Measurements from ENCODE around the gene DYNLRB2. TPM values are rescaled to one million over a fixed set of nuclear protein-coding genes. Genes with fewer than 3 reads are reported as not detected.

The DYNLRB2 gene
- total RNA-seq, 2 experiments from 2014 or later, result not detected

DNA sequence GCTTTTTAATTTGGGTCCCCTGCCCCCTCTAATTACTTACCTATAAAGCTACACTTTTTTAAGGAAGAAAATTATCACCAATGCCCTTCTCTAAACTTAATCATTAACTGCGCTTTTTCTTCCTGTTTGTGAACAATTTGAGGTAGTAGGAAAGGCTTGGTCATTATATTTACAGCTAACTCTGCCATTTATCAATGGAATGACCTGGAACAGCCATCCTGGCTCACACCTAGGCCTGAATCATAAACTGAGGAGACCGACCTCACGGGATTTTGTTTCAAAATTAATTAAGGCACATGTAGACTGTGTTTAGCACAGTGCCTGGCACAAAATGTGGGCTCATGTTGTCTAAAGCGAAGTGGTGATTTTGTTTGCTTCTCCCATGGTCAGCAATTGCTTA, 15.4 kb upstream of the DYNLRB2 start:
- DNase-seq, result no peak
- H3K4me1 Mint-ChIP-seq, result peaks cover 12% of the 10 kb centered on the region
- H3K4me3 Mint-ChIP-seq, result no peak overlapping the region
- H3K27ac Mint-ChIP-seq, result no peak overlapping the region
- no peaks in the 10 kb centered on the region for H3K36me3 Mint-ChIP-seq (ENCODE audit: low read depth)
- CTCF ChIA-PET, result interaction anchor here (1.0 to 5.4 kb wide), 10 partner anchors 13 to 312 kb away, joined by 3 to 119 read pairs (median 10); no protein-coding TSS in a partner anchor
- POLR2A ChIA-PET, result no interaction called here
- H3K9me3 Mint-ChIP-seq, result no peaks in the 10 kb centered on the region
- peaks cover 12% of the 10 kb centered on the region for H3K27me3 Mint-ChIP-seq

DNA sequence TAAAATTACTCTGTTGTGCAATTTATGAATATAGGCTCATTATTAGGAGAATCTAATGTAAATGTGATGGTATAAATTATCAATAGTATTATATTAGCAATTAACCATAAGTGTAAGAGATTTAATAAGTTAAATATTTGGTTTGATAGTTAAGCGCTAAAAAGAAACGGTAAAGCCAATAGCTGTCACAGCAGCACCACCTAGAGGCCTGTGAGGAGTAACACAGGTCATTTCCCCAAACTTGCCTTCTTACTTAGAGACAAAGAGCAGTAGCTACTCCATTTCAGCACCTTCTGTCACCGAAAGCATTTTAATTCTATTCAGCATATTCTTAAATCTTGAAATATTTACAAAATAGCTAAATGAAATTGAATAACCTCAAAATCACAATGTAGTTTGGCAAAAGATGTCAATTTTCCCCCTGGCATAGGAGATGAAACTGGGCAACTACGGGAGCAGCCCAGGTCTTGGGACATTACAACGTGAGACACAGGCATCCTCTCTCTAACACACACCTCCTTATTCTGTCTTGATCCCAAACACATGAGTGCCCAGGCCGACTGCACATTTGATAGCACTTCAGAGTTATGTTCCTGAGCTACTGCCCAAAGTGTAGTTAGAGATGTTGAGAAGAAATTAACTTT, 14.3 kb upstream of the DYNLRB2 start:
- DNase-seq, result peak; percentile 66
- H3K9me3 Mint-ChIP-seq, result no peaks in the 10 kb centered on the region
- CTCF ChIA-PET, result interaction anchor here (0.6 to 5.4 kb wide), 63 partner anchors 8 to 1777 kb away, joined by 3 to 119 read pairs (median 4); partner anchors contain the start of genes ATMIN and MAF
- no peak overlapping the region for H3K27ac Mint-ChIP-seq
- no peaks in the 10 kb centered on the region for H3K36me3 Mint-ChIP-seq (ENCODE audit: low read depth)
- peaks cover 12% of the 10 kb centered on the region for H3K4me1 Mint-ChIP-seq
- POLR2A ChIA-PET, result interaction anchor here (0.6 to 1.4 kb wide), 7 partner anchors 54 to 298 kb away, joined by 3 to 6 read pairs (median 4); no protein-coding TSS in a partner anchor
- no peak overlapping the region for H3K4me3 Mint-ChIP-seq
- peaks cover 12% of the 10 kb centered on the region for H3K27me3 Mint-ChIP-seq

DNA sequence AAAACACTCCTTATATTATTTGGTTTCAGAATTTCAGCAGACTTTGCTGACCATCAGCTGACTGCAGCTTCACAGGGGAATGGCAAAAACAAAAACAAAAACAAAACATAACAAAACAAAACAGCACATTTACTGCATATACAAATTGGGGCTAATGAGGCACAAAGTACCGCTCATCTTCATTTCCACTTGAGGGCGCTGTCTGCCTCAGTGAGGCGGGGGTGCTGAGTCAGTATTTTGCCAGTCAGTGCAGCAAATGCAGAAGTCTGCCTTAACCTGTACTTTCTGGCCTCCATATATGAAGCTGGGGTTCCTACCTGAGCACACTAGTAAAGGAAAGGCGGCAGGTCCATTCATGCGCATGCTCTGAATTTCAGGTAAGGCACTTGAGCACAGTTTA, 13.5 kb upstream of the DYNLRB2 start:
- no peaks in the 10 kb centered on the region for H3K9me3 Mint-ChIP-seq
- ChIA-PET CTCF (interaction anchor here (0.6 to 5.4 kb wide), 62 partner anchors 9 to 1777 kb away, joined by 3 to 119 read pairs (median 4); partner anchors contain the start of gene ATMIN), POLR2A (interaction anchor here (1.2 to 1.4 kb wide), 5 partner anchors 53 to 298 kb away, joined by 4 to 6 read pairs (median 5); no protein-coding TSS in a partner anchor)
- peak; percentile 79 for DNase-seq
- peaks cover 12% of the 10 kb centered on the region for H3K4me1 Mint-ChIP-seq
- H3K36me3 Mint-ChIP-seq (ENCODE audit: low read depth), result no peaks in the 10 kb centered on the region
- H3K4me3 Mint-ChIP-seq, result no peak overlapping the region
- H3K27ac Mint-ChIP-seq, result no peak overlapping the region
- H3K27me3 Mint-ChIP-seq, result peaks cover 8% of the 10 kb centered on the region

DNA sequence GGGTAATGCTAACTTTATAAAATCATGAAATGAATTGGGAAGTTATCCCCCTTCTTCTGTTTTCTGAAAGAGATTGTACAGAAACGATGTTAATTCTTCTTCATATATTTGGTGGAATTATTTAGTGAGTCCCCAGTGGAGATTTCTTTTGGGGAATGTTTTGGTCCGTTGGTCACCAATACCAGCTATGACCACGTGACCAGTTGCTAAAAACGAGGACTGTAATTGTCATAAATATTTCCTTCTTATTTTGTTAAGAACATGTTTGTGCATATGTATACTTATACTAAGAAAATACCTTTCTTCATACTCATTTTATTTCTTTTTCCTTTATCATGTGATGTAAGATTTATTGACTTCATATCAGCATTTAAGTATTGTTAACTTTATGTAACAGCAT, 10.3 kb upstream of the DYNLRB2 start:
- ChIA-PET CTCF (no interaction called here), POLR2A (no interaction called here)
- no peak overlapping the region for H3K27ac Mint-ChIP-seq
- peaks cover 12% of the 10 kb centered on the region for H3K4me1 Mint-ChIP-seq
- peaks cover 6% of the 10 kb centered on the region for H3K27me3 Mint-ChIP-seq
- H3K4me3 Mint-ChIP-seq, result no peak overlapping the region
- no peaks in the 10 kb centered on the region for H3K9me3 Mint-ChIP-seq
- DNase-seq, result no peak
- no peaks in the 10 kb centered on the region for H3K36me3 Mint-ChIP-seq (ENCODE audit: low read depth)

DNA sequence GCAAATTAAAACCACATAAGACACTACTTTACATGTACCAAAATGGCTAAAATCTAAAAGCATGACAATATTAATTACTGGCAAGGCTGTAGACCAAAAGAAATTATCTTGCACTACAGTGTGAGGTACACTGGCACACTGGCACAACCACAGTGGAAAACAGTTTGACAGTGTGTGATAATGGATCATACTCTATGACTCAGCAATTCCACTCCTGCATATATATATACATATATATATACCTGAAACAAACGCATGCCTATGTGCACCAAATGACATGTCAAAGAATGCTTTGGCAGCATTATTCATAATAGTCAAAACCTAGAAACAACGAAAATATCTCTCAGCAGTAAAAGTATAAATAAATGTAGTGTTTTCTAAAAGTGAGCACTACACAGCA, 4.6 kb upstream of the DYNLRB2 start:
- POLR2A ChIA-PET, result no interaction called here

DNA sequence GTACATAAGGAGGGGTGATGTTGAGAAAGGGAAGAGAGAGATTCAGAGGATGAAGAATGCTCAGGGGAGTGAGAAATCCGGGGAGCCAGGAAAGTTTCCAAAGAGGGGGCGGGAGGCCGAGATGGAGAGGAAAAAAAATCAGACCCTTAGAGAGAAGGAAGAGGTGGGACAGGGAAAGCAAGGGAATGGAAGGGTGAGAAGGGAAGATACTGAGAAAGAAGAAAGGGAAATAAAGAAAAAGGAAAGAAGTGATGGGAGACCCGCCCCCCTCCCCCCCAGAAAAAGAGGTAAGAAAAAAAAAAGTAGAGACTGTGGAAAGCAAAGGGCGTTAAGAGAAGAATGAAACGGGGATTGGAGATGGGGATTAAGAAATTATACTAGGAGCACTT, 507 bp downstream of the DYNLRB2 start:
- DNase-seq, result no peak
- ChIA-PET CTCF (interaction anchor here (1.2 to 2.0 kb wide), 2 partner anchors 14 to 39 kb away, joined by 3 to 8 read pairs; no protein-coding TSS in a partner anchor), POLR2A (no interaction called here)
- H3K36me3 Mint-ChIP-seq (ENCODE audit: low read depth), result peaks cover 9% of the 10 kb centered on the region
- peak overlapping the region; percentile 87 for H3K4me3 Mint-ChIP-seq
- peaks cover 2% of the 10 kb centered on the region for H3K9me3 Mint-ChIP-seq
- peak overlapping the region; percentile 2 for H3K27ac Mint-ChIP-seq
- H3K4me1 Mint-ChIP-seq, result peaks cover 35% of the 10 kb centered on the region
- no peaks in the 10 kb centered on the region for H3K27me3 Mint-ChIP-seq

More for the DNA sequence above, 4.6 kb upstream of the DYNLRB2 start:
- H3K4me3 Mint-ChIP-seq, result no peak overlapping the region
- peaks cover 9% of the 10 kb centered on the region for H3K36me3 Mint-ChIP-seq (ENCODE audit: low read depth)
- H3K27ac Mint-ChIP-seq, result no peak overlapping the region
- H3K27me3 Mint-ChIP-seq, result peaks cover 4% of the 10 kb centered on the region
- H3K9me3 Mint-ChIP-seq, result peaks cover 2% of the 10 kb centered on the region
- CTCF ChIA-PET, result no interaction called here
- peaks cover 34% of the 10 kb centered on the region for H3K4me1 Mint-ChIP-seq
- no peak for DNase-seq

DNA sequence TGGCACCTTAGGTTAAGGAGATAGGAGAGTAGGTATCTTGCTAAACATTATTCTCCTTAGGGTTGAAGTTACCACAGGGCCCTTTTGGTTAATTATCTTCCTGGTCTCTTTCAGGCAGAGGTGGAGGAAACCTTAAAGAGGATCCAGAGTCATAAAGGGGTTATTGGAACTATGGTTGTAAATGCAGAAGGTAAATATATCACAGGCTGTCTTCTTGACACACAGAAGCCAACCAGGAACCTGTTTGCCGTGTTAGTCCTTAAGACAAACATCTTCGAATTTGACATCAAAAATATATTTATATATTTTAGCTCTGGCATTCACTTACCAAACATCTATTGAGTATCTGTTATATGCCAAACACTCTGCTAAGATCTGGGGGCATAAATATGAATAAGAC, 2.4 kb downstream of the DYNLRB2 start:
- POLR2A ChIA-PET, result no interaction called here
- no peaks in the 10 kb centered on the region for H3K27me3 Mint-ChIP-seq
- CTCF ChIA-PET, result interaction anchor here (2.0 kb wide), 1 partner anchor 16 kb away, joined by 8 read pairs; no protein-coding TSS in a partner anchor

DNA sequence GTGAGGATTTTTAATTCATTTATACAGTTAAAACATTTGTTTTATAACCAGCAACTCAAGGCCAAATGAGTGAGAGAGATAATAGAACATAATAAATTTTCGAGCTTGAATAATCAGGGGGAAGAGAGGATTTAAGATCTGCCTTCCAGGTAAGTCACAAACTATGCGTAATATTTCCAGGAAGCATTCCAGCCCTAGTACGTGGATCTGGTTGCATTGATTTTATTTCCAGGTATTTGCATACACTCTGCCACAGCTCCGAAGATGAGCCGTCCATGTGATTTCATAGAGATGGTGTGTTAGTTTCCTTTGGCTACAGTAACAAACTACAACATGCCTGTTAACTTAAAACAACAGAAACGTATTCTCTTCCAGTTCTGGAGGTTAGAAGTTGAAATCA, 3.5 kb downstream of the DYNLRB2 start:
- no peak for DNase-seq
- Mint-ChIP-seq H3K27ac (no peak overlapping the region), H3K27me3 (no peaks in the 10 kb centered on the region), H3K36me3 (ENCODE audit: low read depth) (peaks cover 13% of the 10 kb centered on the region), H3K9me3 (peaks cover 2% of the 10 kb centered on the region), H3K4me1 (peaks cover 35% of the 10 kb centered on the region), H3K4me3 (no peak overlapping the region)
- POLR2A ChIA-PET, result no interaction called here
- CTCF ChIA-PET, result no interaction called here

More for the DNA sequence above, 2.4 kb downstream of the DYNLRB2 start:
- H3K36me3 Mint-ChIP-seq (ENCODE audit: low read depth), result peaks cover 13% of the 10 kb centered on the region
- peaks cover 2% of the 10 kb centered on the region for H3K9me3 Mint-ChIP-seq
- H3K4me3 Mint-ChIP-seq, result no peak overlapping the region
- no peak for DNase-seq
- peaks cover 37% of the 10 kb centered on the region for H3K4me1 Mint-ChIP-seq
- H3K27ac Mint-ChIP-seq, result no peak overlapping the region

DNA sequence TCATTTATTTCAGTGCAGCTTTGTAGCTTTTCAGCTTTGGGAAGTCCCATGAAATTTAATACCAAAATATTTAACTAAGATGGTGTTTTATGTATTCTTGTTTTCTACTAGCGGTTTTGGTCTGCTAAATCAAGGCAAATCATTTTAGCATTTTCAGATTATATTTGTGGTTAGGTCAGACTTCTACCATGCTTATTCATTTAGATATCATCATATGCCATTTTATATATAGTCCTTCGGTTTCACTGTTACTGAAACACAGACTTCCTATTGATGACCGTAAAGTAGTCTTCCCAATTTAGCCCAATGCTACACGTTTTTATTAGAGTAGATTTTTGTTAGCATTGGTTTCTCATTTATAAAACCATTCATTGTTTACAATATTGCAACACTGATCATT, 5.5 kb downstream of the DYNLRB2 start:
- no peak for DNase-seq
- Mint-ChIP-seq H3K4me1 (peaks cover 16% of the 10 kb centered on the region), H3K36me3 (ENCODE audit: low read depth) (peaks cover 3% of the 10 kb centered on the region), H3K27me3 (no peaks in the 10 kb centered on the region), H3K27ac (no peak overlapping the region), H3K4me3 (no peak overlapping the region), H3K9me3 (no peaks in the 10 kb centered on the region)
- POLR2A ChIA-PET, result no interaction called here
- CTCF ChIA-PET, result interaction anchor here (1.0 kb wide), 1 partner anchor 19 kb away, joined by 3 read pairs; no protein-coding TSS in a partner anchor

DNA sequence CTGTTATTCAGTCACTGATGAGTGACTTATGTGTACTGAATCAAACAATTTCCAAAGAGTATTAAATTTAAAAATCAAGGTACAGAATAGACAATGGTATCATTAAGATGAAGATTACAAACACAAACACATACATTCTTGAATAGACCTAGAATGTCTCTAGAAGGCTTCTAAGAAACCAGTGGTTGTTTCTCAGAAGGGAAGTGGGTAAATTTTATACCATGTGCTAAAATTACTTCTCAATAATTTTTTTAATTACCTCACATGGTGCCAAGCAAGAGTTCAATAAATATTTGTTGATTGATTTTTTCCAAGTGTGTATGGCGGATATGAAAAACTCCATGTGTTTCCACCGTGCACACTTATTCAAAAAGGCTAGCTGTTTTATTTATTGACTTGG, 6.4 kb downstream of the DYNLRB2 start:
- no peaks in the 10 kb centered on the region for H3K27me3 Mint-ChIP-seq
- no peak for DNase-seq
- H3K36me3 Mint-ChIP-seq (ENCODE audit: low read depth), result peaks cover 3% of the 10 kb centered on the region
- CTCF ChIA-PET, result interaction anchor here (1.0 kb wide), 1 partner anchor 20 kb away, joined by 3 read pairs; no protein-coding TSS in a partner anchor
- POLR2A ChIA-PET, result interaction anchor here (1.1 kb wide), 1 partner anchor 44 kb away, joined by 3 read pairs; no protein-coding TSS in a partner anchor
- no peak overlapping the region for H3K27ac Mint-ChIP-seq
- H3K4me3 Mint-ChIP-seq, result no peak overlapping the region
- peaks cover 11% of the 10 kb centered on the region for H3K4me1 Mint-ChIP-seq
- H3K9me3 Mint-ChIP-seq, result no peaks in the 10 kb centered on the region

DNA sequence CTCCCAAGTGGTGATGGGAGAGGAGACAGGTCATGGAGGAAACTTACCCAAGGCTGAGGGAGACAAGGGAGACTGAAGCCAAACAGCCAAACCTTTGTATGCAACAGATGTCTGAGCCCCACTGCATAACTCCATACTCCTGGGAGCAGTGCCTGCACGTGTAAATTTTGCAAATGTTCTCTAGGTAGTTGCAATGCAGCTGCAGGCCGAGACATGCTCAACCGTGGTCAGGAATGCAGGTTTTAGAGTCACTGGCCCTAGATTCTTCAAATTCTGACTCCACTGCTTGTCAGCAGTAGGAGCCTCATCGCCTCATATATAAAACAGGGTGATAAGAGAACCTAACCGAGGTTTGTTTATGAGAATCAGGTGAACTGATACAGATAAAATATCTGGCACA, 11.5 kb downstream of the DYNLRB2 start:
- CTCF ChIA-PET, result interaction anchor here (1.3 kb wide), 1 partner anchor 255 kb away, joined by 3 read pairs; no protein-coding TSS in a partner anchor
- POLR2A ChIA-PET, result no interaction called here
- Mint-ChIP-seq H3K27me3 (no peaks in the 10 kb centered on the region), H3K4me1 (peaks cover 19% of the 10 kb centered on the region), H3K4me3 (no peak overlapping the region), H3K27ac (no peak overlapping the region), H3K9me3 (no peaks in the 10 kb centered on the region), H3K36me3 (ENCODE audit: low read depth) (no peaks in the 10 kb centered on the region)
- DNase-seq, result no peak

DNA sequence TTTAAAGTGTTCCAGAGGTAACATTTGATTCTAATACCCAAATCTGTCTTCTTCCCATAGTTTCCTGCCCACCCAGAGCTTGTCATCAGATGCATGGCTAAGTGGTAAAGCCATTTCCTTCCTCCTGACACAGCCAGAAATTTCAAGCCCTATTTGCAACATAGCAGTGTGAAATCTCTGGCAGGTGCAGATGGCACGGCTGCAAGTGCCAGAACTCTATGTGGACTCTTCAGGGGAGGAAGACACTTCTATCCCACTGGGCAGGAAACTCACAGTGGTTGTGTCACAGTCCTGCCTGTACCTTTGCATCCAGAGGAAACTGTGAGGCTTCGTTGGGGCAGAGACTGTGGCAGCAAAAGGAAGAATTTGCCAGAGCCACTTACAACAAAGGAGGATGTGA, 13.2 kb downstream of the DYNLRB2 start:
- POLR2A ChIA-PET, result no interaction called here

DNA sequence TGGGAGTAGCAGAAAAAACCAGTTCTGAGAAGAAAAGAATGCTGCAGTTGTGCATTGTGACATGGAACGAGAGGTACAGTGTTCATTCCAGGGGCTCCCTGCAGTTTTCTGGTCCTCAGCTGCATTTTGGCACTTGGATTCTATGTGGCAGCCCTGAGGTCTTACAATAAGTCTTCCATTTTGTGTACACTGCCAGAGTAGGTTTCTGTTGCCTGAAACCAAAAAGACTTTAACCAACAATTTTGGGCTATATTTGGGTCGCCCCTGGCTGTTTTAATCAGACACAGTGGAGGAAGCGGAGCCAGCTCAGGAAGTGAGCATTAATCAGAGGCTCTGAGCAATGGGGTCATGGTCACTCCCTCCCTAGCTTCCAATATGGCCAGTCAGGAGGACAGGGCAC, 15.7 kb downstream of the DYNLRB2 start:
- no peak for DNase-seq
- ChIA-PET CTCF (no interaction called here), POLR2A (no interaction called here)
- Mint-ChIP-seq H3K4me3 (no peak overlapping the region), H3K4me1 (peaks cover 17% of the 10 kb centered on the region), H3K36me3 (ENCODE audit: low read depth) (no peaks in the 10 kb centered on the region), H3K9me3 (no peaks in the 10 kb centered on the region), H3K27ac (no peak overlapping the region), H3K27me3 (peaks cover 2% of the 10 kb centered on the region)

More for the DNA sequence above, 13.2 kb downstream of the DYNLRB2 start:
- H3K4me1 Mint-ChIP-seq, result peaks cover 17% of the 10 kb centered on the region
- no peak overlapping the region for H3K27ac Mint-ChIP-seq
- H3K9me3 Mint-ChIP-seq, result no peaks in the 10 kb centered on the region
- H3K4me3 Mint-ChIP-seq, result no peak overlapping the region
- no peak for DNase-seq
- CTCF ChIA-PET, result interaction anchor here (0.6 kb wide), 1 partner anchor 27 kb away, joined by 3 read pairs; no protein-coding TSS in a partner anchor
- no peaks in the 10 kb centered on the region for H3K27me3 Mint-ChIP-seq
- no peaks in the 10 kb centered on the region for H3K36me3 Mint-ChIP-seq (ENCODE audit: low read depth)

Measured in activated CD4-positive, alpha-beta memory T cell treated with anti-CD3 and anti-CD28 coated beads, Interleukin-2, amount 10 ng/mL, durations not matched to agents 7 days and 5 days (primary cell).